ENCODE measurements around the gene MPP3.
"Not testable (repeated sequence)": the region's sequence is repeated elsewhere in the genome, so short reads cannot be mapped to it uniquely, and the experiment has no call there.

The MPP3 gene

GRCh38 chr17:43860077-43860725 lies 27.3 kb upstream of the MPP3 start:
- no peak for DNase-seq

- DNase-seq: no peak
These were observed 25.1 kb upstream of the MPP3 start for GRCh38 chr17:43857957-43858600.

- DNase-seq: no peak
These were observed 24.2 kb upstream of the MPP3 start for GRCh38 chr17:43857141-43857540.

GRCh38 chr17:43856141-43856540 lies 23.2 kb upstream of the MPP3 start:
- DNase-seq: no peak

GRCh38 chr17:43855061-43855460 lies 22.1 kb upstream of the MPP3 start:
- DNase-seq: no peak

GRCh38 chr17:43854498-43854897 lies 21.6 kb upstream of the MPP3 start:
- no peak for DNase-seq

- no peak for DNase-seq
These were observed 20.6 kb upstream of the MPP3 start for GRCh38 chr17:43853546-43853945.

- no peak for DNase-seq
These were observed 19.6 kb upstream of the MPP3 start for GRCh38 chr17:43852571-43852970.

- DNase-seq: no peak
These were observed 16.2 kb upstream of the MPP3 start for GRCh38 chr17:43849116-43849515.

- DNase-seq: no peak
These were observed 15.7 kb upstream of the MPP3 start for GRCh38 chr17:43848601-43849000.

GRCh38 chr17:43846963-43847371 lies 14.0 kb upstream of the MPP3 start, which contains the start of gene CD300LG:
CD300LG (plus strand) TSS chr17:43847176; CDS start chr17:43847217, 41 bp downstream.
- no peak for DNase-seq

- peak; percentile 82 for DNase-seq
These were observed 13.3 kb upstream of the MPP3 start for GRCh38 chr17:43846221-43846712.

- no peak for DNase-seq
These were observed 12.8 kb upstream of the MPP3 start for GRCh38 chr17:43845766-43846165.

GRCh38 chr17:43844241-43844640 lies 11.3 kb upstream of the MPP3 start:
- DNase-seq: no peak

- no peak for DNase-seq
These were observed 10.0 kb upstream of the MPP3 start for GRCh38 chr17:43842975-43843325.

GRCh38 chr17:43842091-43842974 lies 9.4 kb upstream of the MPP3 start:
- not testable (repeated sequence) for DNase-seq

- no peak for DNase-seq
These were observed 8.3 kb upstream of the MPP3 start for GRCh38 chr17:43841282-43841681.

GRCh38 chr17:43840814-43841213 lies 7.9 kb upstream of the MPP3 start:
- no peak for DNase-seq

- no peak for DNase-seq
These were observed 6.7 kb upstream of the MPP3 start for GRCh38 chr17:43839670-43840108.

GRCh38 chr17:43834106-43834505 lies 1.2 kb upstream of the MPP3 start:
- no peak for DNase-seq

GRCh38 chr17:43832168-43832975 lies 574 bp downstream of the MPP3 start:
- DNase-seq: peak; percentile 10

- no peak for DNase-seq
These were observed 1.3 kb downstream of the MPP3 start for GRCh38 chr17:43831633-43832032.
